Measurements from ENCODE around the gene HYI. TPM values are rescaled to one million over a fixed set of nuclear protein-coding genes. Genes with fewer than 3 reads are reported as not detected.

Gene HYI
- total RNA-seq, 4 donors from 2014 or later: 7.0 to 30.9 (median 14.7) TPM

- Histone ChIP-seq H3K27me3 (no peaks in the 10 kb centered on the region), H3K4me1 (peaks cover 0 to 6% (median 4%) of the 10 kb centered on the region in 3 donors), H3K36me3 (peaks cover 44 to 100% (median 48%) of the 10 kb centered on the region in 3 donors), H3K27ac (no peak overlapping the region), H3K9me3 (no peaks in the 10 kb centered on the region), H3K4me3 (no peak overlapping the region)
- WGBS, 2 donors: 91 to 92% methylated on average over 7 to 9 of the region's 15 CpGs
- intact Hi-C loops (cut with DNase I): no loop called here
- no peak for TF ChIP-seq CTCF (IDR thresholded peaks at IDR 0.05)
- TF ChIP-seq POLR2A (IDR thresholded peaks at IDR 0.05): no peak
- DNase-seq: no peak
Observed at GRCh38 chr1:43441166-43441893, 12.4 kb downstream of the HYI start.

GRCh38 chr1:43440358-43440757, 13.4 kb downstream of the HYI start:
- no peaks in the 10 kb centered on the region for H3K27me3 ChIP-seq
- no peak for DNase-seq
- no peak overlapping the region for H3K27ac ChIP-seq
- peaks cover 0 to 13% (median 4%) of the 10 kb centered on the region in 3 donors for H3K4me1 ChIP-seq
- intact Hi-C loops (cut with DNase I): no loop called here
- TF ChIP-seq CTCF (IDR thresholded peaks at IDR 0.05): no peak
- no peak for TF ChIP-seq POLR2A (IDR thresholded peaks at IDR 0.05)
- 90 to 94% methylated on average over 6 to 7 of the region's 7 CpGs for WGBS, 2 donors
- H3K9me3 ChIP-seq: no peaks in the 10 kb centered on the region
- no peak overlapping the region for H3K4me3 ChIP-seq
- peaks cover 38 to 100% (median 39%) of the 10 kb centered on the region in 3 donors for H3K36me3 ChIP-seq

- Histone ChIP-seq H3K4me3 (no peak overlapping the region), H3K27ac (no peak overlapping the region), H3K9me3 (no peaks in the 10 kb centered on the region), H3K4me1 (peaks cover 0 to 19% (median 4%) of the 10 kb centered on the region in 3 donors), H3K36me3 (peaks cover 33 to 100% (median 38%) of the 10 kb centered on the region in 3 donors), H3K27me3 (no peaks in the 10 kb centered on the region)
- WGBS, 2 donors: 93% methylated on average over 6 of the region's 7 CpGs
- TF ChIP-seq POLR2A (IDR thresholded peaks at IDR 0.05) (no peak), CTCF (IDR thresholded peaks at IDR 0.05) (no peak)
- no peak for DNase-seq
- intact Hi-C loops (cut with DNase I): no loop called here
Observed at GRCh38 chr1:43439781-43440180, 13.9 kb downstream of the HYI start.

- Histone ChIP-seq H3K4me1 (peaks cover 0 to 20% (median 4%) of the 10 kb centered on the region in 3 donors), H3K27ac (no peak overlapping the region), H3K27me3 (no peaks in the 10 kb centered on the region), H3K9me3 (no peaks in the 10 kb centered on the region), H3K4me3 (no peak overlapping the region), H3K36me3 (peaks cover 28 to 100% (median 42%) of the 10 kb centered on the region in 3 donors)
- no peak for TF ChIP-seq POLR2A (IDR thresholded peaks at IDR 0.05)
- no peak for TF ChIP-seq CTCF (IDR thresholded peaks at IDR 0.05)
- intact Hi-C loops (cut with DNase I): no loop called here
- WGBS, 2 donors: 87 to 96% methylated on average over 7 to 10 of the region's 10 CpGs
- no peak for DNase-seq
Observed at GRCh38 chr1:43438953-43439581, 14.7 kb downstream of the HYI start.

GRCh38 chr1:43438576-43438952, 15.2 kb downstream of the HYI start:
- H3K27me3 ChIP-seq: no peaks in the 10 kb centered on the region
- TF ChIP-seq POLR2A (IDR thresholded peaks at IDR 0.05) (no peak), CTCF (IDR thresholded peaks at IDR 0.05) (no peak)
- WGBS, 2 donors: 88 to 91% methylated on average over 6 to 7 of the region's 8 CpGs
- no peak for DNase-seq
- no peak overlapping the region for H3K4me3 ChIP-seq
- H3K9me3 ChIP-seq: no peaks in the 10 kb centered on the region
- H3K4me1 ChIP-seq: peaks cover 0 to 20% (median 4%) of the 10 kb centered on the region in 3 donors
- no peak overlapping the region for H3K27ac ChIP-seq
- H3K36me3 ChIP-seq: peaks cover 28 to 100% (median 47%) of the 10 kb centered on the region in 3 donors
- intact Hi-C loops (cut with DNase I): no loop called here
